Body of pancreas (tissue), 4 donors: ENCODE measurements around the gene CREB5.

Experiments
- POLR2A ChIP-seq, 3 donors: fragments of 450-650 bp; IDR thresholded peaks; one replicate each; pipeline ENCODE4 v1.6.1; 2016; ENCODE audit warnings: antibody characterized with exemption in 3 of 3, mild to moderate bottlenecking in 2 of 3
- TF ChIP-seq, protein P1 (sequence below), 7 experiments: fragments of 450-650 bp in 4 of 7; fragments of 200-600 bp in 3 of 7; sonication (generic) in 3 of 7; IDR thresholded peaks; one replicate each; pipeline ENCODE4 v1.5.1; 2016 to 2019; ENCODE audit warnings: antibody characterized with exemption in 7 of 7

DNA sequence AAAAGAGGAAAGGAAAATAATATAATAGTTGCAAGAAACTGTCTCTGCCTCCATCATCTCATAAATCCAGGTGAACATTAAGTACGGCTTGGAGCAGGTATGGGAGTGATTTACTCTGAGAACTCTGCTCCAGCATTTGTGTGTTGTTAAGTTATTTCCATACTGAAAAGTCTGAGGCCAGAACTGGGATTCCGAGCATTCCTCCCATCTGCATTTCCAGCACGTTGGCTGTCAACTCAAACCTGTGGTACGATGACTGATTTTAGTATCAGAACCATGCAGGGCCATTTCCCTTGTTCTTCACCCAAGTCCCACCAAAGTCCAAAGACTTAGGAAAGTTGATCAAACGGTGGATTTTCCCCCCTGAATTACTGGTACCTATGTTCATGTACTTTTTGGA lies 104.9 kb downstream of the CREB5 start:
- TF ChIP-seq, protein P1, sequence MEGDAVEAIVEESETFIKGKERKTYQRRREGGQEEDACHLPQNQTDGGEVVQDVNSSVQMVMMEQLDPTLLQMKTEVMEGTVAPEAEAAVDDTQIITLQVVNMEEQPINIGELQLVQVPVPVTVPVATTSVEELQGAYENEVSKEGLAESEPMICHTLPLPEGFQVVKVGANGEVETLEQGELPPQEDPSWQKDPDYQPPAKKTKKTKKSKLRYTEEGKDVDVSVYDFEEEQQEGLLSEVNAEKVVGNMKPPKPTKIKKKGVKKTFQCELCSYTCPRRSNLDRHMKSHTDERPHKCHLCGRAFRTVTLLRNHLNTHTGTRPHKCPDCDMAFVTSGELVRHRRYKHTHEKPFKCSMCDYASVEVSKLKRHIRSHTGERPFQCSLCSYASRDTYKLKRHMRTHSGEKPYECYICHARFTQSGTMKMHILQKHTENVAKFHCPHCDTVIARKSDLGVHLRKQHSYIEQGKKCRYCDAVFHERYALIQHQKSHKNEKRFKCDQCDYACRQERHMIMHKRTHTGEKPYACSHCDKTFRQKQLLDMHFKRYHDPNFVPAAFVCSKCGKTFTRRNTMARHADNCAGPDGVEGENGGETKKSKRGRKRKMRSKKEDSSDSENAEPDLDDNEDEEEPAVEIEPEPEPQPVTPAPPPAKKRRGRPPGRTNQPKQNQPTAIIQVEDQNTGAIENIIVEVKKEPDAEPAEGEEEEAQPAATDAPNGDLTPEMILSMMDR (IDR thresholded peaks at IDR 0.05): no peak
- no peak for TF ChIP-seq POLR2A (IDR thresholded peaks at IDR 0.05)
